Esophagus squamous epithelium (tissue), 4 donors: Measurements from ENCODE around the gene PTPRT.

ENCODE experiments used
- POLR2A ChIP-seq, 4 donors: fragments of 450-650 bp; IDR thresholded peaks; one replicate each; pipeline ENCODE4 v1.6.1; 2017; ENCODE audit warnings: antibody characterized with exemption in 4 of 4, mild to moderate bottlenecking in 4 of 4, moderate library complexity in 3 of 4
- TF ChIP-seq, protein P1 (sequence below), 6 experiments: fragments of 450-650 bp in 4 of 6; fragments of 200-600 bp in 2 of 6; sonication (generic) in 2 of 6; IDR thresholded peaks; one replicate each; pipeline ENCODE4 v1.5.1; 2016 to 2019; ENCODE audit warnings: antibody characterized with exemption in 6 of 6, mild to moderate bottlenecking in 4 of 6, moderate library complexity in 4 of 6

DNA sequence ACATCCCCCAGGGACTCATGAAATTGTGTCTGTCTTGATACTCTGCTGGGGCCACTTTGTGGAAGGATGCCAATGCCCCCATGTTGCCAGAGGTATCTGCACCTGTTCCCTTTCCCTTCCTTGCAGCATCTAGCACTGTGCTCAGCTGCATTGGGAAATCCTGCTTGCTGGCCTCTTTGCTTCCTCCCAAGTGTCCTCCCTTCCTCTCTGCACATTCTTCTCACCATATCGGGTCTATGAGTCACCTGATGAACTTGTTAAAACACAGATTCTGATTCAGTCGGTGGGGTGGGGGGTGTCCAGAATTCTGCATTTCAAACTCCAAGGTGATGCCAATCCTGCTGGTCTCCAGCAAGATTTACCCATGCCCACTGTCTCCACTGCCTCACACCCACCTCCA lies 467.8 kb downstream of the PTPRT start:
- TF ChIP-seq, protein P1, sequence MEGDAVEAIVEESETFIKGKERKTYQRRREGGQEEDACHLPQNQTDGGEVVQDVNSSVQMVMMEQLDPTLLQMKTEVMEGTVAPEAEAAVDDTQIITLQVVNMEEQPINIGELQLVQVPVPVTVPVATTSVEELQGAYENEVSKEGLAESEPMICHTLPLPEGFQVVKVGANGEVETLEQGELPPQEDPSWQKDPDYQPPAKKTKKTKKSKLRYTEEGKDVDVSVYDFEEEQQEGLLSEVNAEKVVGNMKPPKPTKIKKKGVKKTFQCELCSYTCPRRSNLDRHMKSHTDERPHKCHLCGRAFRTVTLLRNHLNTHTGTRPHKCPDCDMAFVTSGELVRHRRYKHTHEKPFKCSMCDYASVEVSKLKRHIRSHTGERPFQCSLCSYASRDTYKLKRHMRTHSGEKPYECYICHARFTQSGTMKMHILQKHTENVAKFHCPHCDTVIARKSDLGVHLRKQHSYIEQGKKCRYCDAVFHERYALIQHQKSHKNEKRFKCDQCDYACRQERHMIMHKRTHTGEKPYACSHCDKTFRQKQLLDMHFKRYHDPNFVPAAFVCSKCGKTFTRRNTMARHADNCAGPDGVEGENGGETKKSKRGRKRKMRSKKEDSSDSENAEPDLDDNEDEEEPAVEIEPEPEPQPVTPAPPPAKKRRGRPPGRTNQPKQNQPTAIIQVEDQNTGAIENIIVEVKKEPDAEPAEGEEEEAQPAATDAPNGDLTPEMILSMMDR (IDR thresholded peaks at IDR 0.05) = no peak
- TF ChIP-seq POLR2A (IDR thresholded peaks at IDR 0.05) = no peak
